ENCODE results near the gene ATOH8.

Gene ATOH8

DNA sequence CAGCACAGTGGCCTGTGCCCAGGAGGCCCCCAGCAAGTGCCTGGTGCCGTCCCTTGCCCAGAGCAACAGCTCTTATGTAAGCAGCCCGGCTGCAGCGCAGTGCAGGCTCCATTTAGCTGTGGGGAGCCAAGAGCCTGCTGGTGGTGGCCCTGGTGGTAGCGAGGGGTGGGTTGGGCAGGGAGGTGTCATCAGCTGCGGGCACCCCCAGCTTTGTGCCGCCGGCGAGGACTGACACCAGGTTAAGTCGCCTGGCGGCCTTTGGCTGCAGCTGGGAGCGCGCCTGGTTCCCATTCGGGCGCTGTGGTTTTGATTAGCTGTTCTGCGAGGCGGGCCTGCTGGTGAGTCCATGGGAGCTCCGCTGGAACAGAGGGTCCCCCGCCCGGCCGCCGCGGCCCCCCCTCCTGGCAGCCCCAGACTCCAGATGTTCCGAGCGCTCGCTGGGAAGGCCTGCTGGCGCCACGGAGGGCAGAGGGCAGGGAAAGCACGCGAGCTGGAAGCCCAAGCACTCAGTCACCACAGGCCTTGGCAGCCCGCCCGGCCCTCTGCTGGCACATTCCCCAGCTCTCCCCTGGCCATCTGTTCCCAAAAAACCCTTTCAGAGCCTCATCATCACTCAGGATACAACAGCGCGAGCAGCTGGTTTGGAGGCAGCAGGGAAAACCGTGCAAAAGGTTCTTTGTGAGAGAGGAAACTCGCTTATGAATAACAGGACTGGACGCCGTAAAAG is 18.4 kb downstream of the ATOH8 start:
- DNase-seq, result no peak

GRCh38 chr2:85772841-85773491 is 19.2 kb downstream of the ATOH8 start:
- no peak for DNase-seq

DNA sequence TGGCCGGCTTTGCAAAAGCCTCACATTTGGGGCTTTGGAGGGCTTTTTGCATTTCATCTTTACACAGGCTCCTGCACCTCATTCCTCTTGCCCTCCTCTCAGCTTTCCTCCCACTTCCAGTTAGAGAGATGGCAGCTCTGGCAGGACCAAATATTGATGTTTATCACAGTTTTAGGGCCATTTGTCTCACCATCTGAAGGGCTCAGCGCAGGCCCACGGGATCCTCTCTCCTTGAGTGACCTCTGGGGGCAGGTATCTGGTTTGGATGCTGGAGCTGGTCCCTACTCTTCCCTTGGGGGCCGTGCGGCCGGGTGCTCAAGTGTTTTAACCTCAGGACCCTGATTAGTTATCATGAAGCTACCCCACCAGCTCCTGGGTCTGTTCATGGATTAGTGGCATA is 19.9 kb downstream of the ATOH8 start:
- DNase-seq, result no peak

DNA sequence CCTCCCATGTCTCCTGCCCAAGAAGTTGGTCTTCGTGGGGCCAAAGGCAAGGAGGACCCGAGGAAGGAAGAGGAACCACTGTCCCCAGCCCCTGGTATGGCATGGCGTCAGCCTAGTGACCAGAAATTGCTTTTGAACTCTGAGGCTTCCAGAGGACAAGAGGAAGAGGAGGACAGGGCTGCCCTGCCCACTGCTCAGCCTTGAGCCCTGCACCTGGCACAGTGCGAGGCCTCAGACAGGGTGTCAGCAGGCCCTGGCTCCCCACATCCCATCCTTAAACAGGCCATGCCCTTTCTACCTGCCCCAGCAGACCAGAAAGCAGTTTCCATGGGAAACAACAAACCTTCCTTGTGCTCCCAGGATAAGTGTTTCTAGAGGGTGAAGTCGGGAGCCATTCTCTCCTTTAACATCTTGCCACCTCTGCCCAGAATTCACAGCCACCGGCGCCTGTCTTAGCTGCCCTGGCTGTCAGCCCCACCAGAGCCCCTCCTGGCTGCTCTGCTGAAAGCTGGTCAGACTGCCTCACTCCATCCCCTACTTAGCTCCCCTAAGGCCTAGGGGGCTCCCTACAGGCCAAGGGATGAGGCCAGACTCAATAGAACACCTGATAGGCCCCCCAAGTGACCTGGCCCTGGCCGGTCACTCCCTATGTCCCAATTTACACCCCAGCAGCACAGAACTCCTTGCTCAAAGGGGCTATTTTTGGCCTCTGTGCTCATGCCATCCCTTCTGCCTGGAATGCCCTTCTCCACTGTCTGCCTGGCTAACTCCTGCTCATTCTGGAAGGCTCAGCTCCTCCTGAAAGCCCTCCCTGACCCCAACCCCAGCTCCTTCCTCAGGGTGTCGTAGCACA is 20.6 kb downstream of the ATOH8 start:
- no peak for DNase-seq

DNA sequence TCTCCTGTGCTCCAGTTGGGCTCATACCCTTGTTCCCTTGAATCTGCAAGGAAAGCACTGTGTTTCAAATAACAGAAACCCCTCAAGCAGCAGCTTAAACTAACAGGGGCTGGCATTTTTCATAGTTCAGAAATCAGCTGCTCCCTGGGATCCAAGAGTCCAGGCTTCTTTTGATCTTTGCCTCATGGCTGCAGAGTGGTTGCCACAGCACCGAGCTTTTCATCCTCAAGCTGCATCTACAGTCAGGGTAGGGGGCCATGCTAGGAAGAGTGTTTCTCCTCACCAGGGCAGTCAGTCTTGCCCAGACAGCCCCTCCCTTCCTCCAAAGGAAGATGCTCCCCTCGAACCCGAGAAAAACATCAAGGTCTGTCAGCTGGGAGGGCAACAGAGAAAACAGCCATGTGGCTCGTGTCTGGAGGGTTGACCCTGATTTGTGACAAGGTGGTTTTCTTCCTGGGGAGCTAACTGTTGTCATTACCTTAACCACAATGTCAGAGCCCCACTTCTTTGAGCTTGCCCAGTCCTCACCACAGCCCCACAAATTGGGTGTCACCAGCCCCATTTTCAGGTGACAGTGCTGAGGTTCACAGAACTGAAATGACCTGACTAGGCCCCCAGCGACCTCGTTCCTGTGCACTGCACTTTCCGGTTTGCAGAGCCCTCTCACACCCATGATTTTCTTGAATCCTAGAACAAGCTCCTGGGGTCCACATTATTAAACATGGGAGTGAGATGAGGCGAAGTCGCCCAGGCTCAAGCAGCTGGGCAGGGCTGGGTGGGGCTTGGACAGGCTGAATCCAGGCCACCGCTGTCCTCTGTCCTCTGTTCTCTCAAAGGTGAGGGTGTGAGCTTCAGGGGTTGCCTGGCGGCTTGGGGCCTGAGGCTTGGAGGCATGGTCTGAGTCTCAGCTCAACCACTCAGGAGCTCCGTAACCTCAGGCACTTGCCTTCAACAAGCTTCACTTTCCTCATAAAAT is 21.9 kb downstream of the ATOH8 start:
- no peak for DNase-seq

DNA sequence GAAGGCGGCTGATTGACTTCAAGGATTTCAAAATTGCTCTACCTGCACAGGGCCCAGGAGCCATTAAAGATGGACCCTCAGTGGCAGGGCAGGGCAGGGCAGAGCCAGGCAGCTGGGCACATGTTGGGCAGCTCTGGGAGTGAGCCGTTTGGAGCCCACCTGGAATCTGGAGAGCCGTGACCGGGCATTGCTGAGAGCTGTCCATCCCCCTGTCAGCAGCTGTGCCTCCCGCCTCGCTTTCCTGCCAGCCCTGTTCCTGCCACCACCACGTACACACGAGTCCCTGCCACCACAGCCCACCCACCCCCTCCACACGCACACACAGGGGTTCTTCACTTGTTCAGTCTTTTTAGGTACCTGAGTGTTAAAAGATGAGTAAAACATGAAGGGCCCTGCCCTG is 22.9 kb downstream of the ATOH8 start:
- no peak for DNase-seq

DNA sequence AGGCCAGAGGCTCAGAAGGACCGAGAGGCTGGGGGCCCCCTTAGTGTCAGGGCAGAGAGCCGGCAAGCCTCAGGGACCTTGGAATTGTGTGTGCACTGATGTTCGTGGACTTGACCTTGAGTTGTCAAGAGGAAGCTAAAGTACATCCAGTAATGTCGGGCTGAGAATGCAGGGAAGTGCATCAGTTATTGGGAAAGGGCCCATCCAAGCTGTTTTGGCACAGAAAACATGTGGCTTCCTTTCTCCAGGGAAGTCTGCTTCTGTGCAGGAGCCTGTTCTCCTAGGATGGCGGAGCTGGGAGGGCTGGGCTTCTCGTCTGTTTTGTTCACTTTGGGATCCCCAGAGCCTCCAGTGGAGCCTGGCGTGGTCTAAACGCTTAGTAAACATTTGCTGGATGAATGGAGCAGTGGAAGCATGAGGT is 23.7 kb downstream of the ATOH8 start:
- no peak for DNase-seq

- no peak for DNase-seq
Observed at GRCh38 chr2:85778646-85779379, 25.0 kb downstream of the ATOH8 start.

DNA sequence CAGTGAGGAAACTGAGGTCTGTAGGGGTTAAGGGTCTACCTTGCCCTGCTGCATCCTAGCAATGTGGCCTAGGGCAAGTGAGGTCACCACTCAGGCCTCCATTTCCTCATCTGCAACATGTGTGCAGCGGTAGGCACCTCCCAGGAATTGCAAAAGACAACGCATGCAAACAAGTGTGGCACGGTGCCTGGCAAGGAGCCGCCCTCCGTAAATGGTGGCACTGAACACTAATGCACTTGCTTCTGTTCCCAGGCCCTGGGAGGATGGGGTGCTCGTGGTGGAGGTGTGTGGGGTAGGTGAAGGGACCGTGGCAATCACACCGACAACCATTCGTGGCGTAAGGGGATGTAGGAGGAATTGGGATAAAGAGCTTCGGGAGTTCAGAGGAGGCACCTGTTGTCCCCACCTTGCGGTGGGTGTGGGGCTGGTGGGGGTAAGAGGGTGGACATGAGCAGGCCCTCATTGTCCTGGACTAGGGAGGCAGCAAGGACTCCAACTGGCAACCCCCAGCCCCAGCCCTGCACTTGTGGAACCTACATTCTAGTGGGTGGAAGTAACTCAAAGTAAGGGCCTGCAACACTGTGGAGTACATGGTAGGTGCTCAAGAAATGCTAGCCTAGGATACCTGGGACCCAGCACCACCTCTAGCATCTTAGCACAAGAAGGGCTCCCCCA is 26.0 kb downstream of the ATOH8 start:
- no peak for DNase-seq

DNA sequence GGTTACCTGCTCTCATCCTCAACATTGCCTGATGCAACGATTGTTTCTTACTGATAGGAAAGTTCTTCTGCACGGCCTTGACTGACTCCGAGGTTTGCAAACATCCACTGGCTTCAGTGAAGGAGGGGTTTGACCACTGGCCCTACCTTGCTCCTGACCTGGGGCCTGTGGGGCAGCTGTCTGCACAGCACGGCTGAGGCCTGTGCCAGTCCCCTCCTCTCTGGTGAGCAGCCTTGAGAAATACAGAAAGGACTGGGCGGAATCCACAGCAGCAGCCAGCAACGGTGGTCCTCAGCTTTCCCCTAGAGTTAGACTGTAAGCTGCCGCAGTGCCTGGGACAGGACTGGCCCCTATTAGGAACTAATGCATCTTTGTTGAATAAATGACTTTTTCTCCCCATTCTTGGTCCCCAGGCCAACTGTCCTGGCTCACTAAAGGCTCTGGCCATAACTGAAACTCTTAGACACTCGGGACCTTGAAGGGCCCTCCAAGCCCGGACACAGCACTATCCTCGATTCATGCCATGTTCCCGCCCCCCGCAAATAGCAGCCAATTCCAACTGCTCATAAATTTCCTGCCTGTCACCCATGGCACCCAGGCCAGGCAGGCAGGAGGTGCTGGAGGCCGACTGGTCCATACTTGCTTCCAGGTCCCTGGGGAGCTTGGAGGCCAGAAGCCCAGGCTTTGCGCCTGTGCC is 26.7 kb downstream of the ATOH8 start:
- no peak for DNase-seq

- no peak for DNase-seq
Observed at GRCh38 chr2:85781013-85781332, 27.2 kb downstream of the ATOH8 start.

- no peak for DNase-seq
Observed at GRCh38 chr2:85783796-85784195, 30.0 kb downstream of the ATOH8 start.

DNA sequence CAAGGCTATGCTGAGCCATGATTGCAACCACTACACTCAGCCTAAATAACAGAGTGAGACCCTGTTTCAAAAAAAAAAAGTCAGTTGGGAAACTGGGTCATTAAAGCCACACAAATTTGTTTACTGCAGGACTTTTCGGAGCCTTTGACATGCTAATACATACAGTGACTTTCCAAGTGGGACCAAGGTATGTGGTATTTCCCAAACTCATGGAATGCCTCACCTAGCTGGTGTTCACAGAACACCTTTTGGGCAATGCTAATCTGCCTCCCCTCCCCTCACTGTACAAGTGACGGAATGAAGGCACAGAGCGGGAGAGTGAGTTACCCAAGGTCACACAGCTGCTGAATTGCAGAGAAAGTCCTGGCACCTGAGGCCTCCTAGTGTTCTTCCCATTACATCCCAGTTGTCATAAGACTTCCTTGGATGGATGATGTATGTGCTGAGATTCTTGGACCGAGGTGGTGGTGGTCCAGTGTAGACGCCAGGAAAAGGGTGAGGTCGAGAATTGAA is 30.7 kb downstream of the ATOH8 start:
- DNase-seq, result no peak

- DNase-seq, result no peak
Observed at GRCh38 chr2:85785027-85785822, 31.4 kb downstream of the ATOH8 start.

DNA sequence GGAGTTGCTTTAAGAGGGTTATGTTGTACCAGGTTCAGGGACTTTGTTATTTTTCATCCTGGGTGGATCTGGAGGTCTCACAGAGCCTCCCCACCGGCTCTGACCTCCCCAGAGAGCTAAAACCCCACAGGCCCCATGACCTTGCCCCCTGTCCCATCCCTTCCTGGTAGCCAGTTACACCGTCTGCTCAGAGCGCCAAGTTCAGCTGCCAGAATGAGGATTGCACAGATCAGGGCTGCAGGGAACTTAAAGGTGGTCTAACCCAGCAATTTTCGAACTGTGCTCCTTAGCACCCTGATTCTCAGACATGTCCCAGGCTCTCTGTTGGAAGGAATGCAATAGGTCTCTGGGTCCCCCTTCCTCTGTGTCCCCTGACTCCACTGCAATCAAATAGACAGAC is 32.1 kb downstream of the ATOH8 start:
- no peak for DNase-seq

GRCh38 chr2:85786444-85786843 is 32.7 kb downstream of the ATOH8 start:
- no peak for DNase-seq

- DNase-seq, result no peak
Observed at GRCh38 chr2:85786865-85787264, 33.1 kb downstream of the ATOH8 start.

- no peak for DNase-seq
Observed at GRCh38 chr2:85787282-85787980, 33.6 kb downstream of the ATOH8 start.

DNA sequence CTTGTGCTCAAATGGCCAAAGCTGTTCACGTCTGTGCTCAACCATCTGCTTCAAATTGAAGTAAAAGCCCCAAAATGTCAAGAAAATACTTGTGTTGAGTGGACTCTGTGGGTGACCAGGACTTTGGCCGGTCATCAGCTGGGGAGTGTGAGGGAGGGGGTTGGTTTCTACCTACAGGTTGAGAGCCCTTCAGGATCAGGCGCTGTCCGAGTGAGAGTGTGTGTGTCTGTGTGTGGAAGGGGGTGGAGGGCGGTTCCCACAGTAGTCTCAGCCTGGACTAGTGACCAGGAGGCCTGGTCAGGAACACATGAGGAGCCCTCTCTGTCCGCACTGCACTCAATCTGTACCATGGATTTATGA is 34.2 kb downstream of the ATOH8 start:
- no peak for DNase-seq
